GM19240 (cell line): ENCODE data around the gene SMARCC1.

ENCODE experiments used
- DNase-seq: peaks from one replicate; pipeline ENCODE4 v3.0.0; 2011; ENCODE audit warnings: low spot score; ENCODE audit not compliant: insufficient read length

Gene SMARCC1

DNA sequence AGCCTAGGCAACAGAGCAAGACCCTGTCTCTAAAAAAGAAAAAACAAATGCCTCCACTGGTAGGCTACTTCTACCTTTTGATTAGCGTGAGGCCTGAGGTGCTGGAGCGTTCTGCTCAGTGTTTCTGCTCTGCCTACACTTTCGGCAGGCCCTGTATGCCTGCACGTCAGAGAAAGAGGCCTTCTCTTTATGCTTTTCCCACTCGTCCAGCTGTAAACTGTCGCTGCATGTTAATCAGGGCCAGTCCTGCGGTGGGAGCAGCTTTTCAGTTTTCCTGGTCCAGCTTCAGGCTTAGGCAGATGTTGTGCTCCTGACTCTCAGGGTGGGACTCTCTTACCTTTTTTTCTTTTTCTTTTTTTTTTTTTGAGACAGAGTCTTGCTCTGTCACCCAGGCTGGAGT, 228.3 kb downstream of the SMARCC1 start:
- no peak for DNase-seq

DNA sequence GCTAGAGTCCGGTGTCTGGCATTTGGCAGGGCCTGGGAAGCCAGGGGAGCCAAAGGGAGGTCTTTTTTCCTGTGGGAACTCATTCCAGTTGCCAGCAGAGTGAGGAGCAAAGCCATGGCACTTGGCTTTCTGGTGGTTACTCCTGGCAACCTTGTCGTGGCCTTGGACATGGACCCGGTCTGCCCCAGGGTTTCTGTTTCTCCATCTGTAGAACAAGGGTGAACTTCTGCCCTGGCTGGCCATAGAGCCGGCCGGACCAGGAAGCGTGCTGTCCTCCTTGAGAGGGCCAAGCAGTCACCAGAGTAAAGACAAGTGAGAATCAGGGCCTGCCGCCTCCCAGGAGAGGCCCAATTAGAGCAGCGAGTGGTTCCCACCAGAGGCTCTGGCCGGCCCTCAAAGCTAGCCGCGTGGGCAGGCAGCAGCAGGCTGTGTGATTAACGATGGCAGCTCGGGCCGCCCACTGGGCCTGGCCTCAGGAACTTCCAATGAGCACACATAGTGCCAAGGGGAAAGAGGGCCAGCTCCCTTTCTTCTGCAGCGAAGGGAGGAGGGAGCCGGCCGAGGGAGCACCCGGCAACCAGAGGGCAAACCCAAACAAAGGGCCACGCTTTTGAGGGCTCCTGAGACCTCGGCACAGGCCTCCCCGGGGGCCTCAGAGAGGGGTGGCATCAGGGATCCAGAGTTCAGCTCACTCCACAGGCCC, 239.1 kb downstream of the SMARCC1 start:
- no peak for DNase-seq

DNA sequence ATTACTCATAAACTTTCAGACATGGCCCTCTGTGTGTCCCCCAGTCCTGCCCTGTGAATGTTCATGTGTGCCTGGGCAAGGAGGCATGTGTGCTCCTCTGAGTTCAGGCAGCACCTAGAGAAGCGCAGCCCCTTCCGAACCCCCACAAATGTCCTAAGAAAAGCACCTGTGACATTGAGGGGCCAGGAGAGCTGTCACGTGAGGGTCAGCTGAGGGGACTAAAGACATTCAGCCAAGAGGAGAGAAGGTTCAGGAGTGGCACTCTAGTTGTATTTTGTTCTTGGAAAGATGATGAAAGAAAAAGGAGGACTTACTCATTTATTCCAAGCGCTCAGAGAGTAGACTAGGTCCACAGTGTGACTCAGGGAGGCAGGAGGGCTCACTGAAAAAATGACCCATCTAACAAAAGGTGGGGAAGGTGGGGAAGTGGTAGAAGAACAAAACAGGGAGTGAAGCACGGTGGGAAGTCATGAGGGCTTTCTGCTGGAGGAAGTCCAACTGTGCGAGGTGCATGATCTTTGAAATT, 240.0 kb downstream of the SMARCC1 start:
- DNase-seq, result no peak

DNA sequence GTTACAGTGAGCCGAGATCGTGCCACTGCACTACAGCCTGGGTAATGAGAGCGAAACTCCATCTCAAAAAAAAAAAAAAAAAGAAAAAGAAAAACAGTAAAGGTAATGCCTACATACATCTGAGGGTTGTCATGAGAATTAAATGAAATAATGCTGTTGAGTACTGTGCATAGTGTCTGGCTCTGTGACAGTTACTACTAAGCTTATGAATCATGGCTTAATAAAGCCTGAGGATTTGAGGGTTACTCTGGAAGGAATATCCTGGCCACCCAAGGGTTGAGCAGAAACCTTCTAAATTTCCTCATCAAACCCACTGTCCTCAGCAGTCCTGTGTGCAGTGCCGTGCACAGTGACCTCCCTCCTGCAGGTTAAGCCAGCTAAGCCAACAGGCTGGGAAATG, 241.4 kb downstream of the SMARCC1 start:
- DNase-seq, result no peak

DNA sequence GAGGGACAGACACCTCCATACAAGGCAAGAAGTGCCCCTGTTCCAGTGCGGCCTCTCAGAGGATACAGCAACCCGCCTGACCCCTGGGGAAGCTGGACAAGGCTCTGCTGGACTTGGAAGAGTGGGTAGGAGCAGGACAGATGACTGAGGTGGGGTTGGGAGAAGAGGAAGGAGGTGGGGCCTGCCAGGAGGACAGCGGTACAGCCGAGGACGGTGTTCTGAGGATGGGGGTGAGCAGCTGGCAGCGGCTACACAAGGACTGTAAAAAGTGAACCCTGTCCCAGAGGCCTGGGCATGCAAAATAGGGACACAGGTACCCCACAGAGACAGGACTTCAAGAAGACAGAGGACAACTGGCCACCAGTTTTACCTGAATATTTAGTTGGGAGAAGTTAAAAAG, 244.7 kb downstream of the SMARCC1 start:
- no peak for DNase-seq

DNA sequence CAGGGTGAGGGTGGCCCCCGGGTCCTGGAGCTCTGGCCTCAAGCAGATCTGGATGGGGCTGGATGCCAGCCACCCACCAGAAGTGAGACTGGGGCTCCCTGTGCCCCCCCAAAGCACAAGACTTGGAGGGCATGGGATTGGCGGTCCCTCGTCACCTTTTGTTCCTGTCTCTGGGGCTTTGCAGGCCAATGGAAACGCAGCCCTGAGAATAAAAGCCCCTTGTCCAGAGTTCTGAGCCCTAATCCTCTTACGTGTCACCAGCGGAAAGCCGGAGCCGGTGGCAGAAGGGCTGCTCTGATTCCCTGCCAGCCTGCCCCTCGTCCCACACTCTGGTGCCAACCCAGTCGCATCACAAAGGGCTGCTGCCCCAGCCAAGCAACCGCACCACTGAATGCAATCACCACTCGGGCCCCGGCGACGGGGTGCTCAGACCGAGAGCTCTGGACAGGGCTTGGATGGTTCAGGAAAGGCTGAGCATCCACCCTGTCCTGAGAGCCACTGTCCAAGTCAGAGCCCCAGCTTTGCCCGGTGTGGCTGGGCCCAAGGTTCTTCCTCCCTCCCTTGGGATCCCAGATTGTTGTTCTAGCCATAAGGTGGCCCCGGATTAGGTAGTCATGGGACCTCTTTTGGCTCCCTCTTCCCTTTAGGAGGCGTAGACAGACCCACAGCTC, 245.3 kb downstream of the SMARCC1 start:
- DNase-seq, result no peak
